Upper lobe of right lung (tissue), 1 donor: Measurements from ENCODE around the gene CYB5D1. TPM values are rescaled to one million over a fixed set of nuclear protein-coding genes. Genes with fewer than 3 reads are reported as not detected.

Experiments
- ATAC-seq: fragments of 200-7000 bp; cut with Tn5 transposase; one replicate; pipeline ENCODE4 v1.9.1; 2020; ENCODE audit warnings: mild to moderate bottlenecking, moderate library complexity
- DNase-seq: peaks from one replicate; pipeline ENCODE4 v3.0.0-alpha.2; 2020
- H3K27ac ChIP-seq: fragments of 200-600 bp; one replicate; pipeline ENCODE4 v1.8.0; 2022
- H3K27me3 ChIP-seq: fragments of 200-600 bp; one replicate; pipeline ENCODE4 v1.8.0; 2022; ENCODE audit warnings: mild to moderate bottlenecking
- H3K36me3 ChIP-seq: fragments of 200-600 bp; one replicate; pipeline ENCODE4 v1.8.0; 2022
- H3K4me1 ChIP-seq: fragments of 200-600 bp; one replicate; pipeline ENCODE4 v1.8.0; 2022
- H3K4me3 ChIP-seq: fragments of 200-600 bp; one replicate; pipeline ENCODE4 v1.8.0; 2022; ENCODE audit warnings: mild to moderate bottlenecking
- H3K9me3 ChIP-seq: fragments of 200-600 bp; one replicate; pipeline ENCODE4 v1.8.0; 2022
- intact Hi-C: fragments of 100-400 bp; cut with DNase I; formaldehyde crosslinking; loops from one replicate; pipeline ENCODE4 v1.11.0; 2022
- total RNA-seq: library from RNA; stranded (reverse); fragmentation: NEBNext Ultra II Directional; extraction: Animal tissue kit (Norgen Biotek cat#: 25700); gene quantifications from one replicate; pipeline ENCODE4 v1.2.1, GENCODE V29; 2021
- TF ChIP-seq, protein P1 (sequence below): fragments of 200-600 bp; IDR thresholded peaks from one replicate; pipeline ENCODE4 v1.8.0; 2022; ENCODE audit warnings: antibody characterized with exemption
- donor health status: DM: no; HTN: yes; CAD: no; lungs with severe emphysema.

Gene CYB5D1
- total RNA-seq, 1 donor from 2014 or later: 7.2 TPM

DNA sequence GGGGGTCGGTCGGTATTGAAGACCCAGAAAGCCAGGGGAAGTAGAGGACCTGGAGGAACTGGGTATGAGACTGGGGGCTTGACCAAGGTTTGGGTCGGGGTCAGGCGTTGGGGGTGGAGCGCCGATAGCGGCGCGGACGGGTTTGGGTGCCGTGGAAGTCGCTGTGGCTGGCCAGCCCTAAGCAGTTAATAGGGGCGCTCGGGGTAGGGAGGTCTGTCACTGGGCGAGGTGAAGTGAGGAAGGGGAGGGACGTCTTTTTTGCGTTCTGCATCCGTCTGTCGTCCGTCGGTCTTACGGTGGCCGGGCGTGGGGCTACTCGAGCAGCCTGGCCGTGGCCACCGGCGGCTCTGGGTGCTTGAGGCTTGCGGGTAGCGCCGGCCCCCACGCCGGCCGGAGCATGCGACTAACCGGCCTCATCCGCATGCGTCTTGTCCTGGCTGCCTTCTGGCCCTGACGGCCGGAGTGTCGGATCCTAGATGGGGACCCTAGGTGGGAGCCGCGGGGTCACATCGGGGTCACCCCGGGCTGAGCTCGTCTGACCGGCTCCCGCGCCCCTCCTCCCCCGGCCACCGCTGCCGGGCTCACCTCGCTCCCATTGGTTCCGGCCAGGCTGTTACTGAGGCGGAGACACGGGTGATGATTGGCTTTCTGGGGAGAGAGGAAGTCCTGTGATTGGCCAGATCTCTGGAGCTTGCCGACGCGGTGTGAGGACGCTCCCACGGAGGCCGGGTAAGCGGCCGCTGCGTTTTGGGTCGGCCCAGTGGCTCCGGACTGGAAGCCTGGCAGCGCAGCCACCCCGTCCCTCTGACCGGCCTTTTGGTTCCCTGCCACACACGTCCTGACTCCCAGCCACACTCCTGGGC is 13.3 kb upstream of the CYB5D1 start:
- ATAC-seq: peak; percentile 77
- intact Hi-C loops: no loop called here
- no peaks in the 10 kb centered on the region for H3K27me3 ChIP-seq
- no peaks in the 10 kb centered on the region for H3K9me3 ChIP-seq
- H3K36me3 ChIP-seq: peaks cover 45% of the 10 kb centered on the region
- peak overlapping the region; percentile 90 for H3K4me3 ChIP-seq
- peak overlapping the region; percentile 97 for H3K27ac ChIP-seq
- TF ChIP-seq, protein P1, sequence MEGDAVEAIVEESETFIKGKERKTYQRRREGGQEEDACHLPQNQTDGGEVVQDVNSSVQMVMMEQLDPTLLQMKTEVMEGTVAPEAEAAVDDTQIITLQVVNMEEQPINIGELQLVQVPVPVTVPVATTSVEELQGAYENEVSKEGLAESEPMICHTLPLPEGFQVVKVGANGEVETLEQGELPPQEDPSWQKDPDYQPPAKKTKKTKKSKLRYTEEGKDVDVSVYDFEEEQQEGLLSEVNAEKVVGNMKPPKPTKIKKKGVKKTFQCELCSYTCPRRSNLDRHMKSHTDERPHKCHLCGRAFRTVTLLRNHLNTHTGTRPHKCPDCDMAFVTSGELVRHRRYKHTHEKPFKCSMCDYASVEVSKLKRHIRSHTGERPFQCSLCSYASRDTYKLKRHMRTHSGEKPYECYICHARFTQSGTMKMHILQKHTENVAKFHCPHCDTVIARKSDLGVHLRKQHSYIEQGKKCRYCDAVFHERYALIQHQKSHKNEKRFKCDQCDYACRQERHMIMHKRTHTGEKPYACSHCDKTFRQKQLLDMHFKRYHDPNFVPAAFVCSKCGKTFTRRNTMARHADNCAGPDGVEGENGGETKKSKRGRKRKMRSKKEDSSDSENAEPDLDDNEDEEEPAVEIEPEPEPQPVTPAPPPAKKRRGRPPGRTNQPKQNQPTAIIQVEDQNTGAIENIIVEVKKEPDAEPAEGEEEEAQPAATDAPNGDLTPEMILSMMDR: no peak
- peaks cover 29% of the 10 kb centered on the region for H3K4me1 ChIP-seq
- peak; percentile 94 for DNase-seq

DNA sequence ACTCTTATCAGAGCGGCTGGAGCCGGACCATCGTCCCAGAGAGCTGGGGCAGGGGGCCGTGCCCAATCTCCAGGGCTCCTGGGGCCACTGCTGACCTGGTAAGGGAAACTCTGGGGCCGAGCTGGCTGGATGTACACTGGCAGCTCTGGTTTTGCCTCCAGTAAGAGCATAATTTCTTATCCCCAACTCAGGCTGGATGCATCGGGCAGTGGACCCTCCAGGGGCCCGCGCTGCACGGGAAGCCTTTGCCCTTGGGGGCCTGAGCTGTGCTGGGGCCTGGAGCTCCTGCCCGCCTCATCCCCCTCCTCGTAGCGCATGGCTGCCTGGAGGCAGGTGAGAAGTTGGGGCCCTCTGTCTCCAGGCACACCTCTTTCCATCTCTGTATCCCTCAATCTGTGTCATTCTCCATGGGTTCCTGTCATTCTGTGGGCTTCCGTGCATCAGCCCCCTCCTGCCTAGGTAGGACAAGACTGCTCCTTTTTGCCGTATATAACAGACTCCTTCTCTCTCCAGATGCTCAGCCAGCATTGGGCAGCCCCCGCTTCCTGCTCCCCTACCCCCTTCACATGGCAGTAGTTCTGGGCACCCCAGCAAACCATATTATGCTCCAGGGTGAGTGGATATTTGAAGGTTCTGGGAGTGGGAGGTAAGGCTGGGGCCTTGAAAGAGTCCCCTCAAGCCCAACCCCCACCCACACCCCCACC is 12.3 kb upstream of the CYB5D1 start:
- DNase-seq: peak; percentile 66
- intact Hi-C loops: no loop called here
- TF ChIP-seq, protein P1: no peak

DNA sequence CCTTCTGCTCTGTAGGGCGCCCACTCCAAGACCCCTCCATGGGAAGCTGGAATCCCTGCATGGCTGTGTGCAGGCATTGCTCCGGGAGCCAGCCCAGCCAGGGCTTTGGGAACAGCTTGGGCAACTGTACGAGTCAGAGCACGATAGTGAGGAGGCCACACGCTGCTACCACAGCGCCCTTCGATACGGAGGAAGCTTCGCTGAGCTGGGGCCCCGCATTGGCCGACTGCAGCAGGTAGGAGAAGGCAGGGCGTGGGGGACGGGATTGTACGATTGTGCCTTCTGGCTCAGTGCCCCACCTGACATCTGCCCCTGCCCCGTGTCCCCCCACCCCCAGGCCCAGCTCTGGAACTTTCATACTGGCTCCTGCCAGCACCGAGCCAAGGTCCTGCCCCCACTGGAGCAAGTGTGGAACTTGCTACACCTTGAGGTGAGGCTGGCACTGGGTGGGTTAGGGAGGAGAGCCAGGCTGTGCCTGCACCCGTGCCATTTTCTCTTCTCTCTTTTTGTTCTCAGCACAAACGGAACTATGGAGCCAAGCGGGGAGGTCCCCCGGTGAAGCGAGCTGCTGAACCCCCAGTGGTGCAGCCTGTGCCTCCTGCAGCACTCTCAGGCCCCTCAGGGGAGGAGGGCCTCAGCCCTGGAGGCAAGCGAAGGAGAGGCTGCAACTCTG is 11.6 kb upstream of the CYB5D1 start:
- DNase-seq (peak; percentile 62), ATAC-seq (no peak)
- Histone ChIP-seq H3K4me1 (peaks cover 13% of the 10 kb centered on the region), H3K9me3 (no peaks in the 10 kb centered on the region), H3K27me3 (no peaks in the 10 kb centered on the region), H3K36me3 (peaks cover 56% of the 10 kb centered on the region), H3K4me3 (no peak overlapping the region), H3K27ac (no peak overlapping the region)
- intact Hi-C loops: no loop called here
- TF ChIP-seq, protein P1: no peak

More for the DNA sequence above, 12.3 kb upstream of the CYB5D1 start:
- H3K27ac ChIP-seq: peak overlapping the region; percentile 97
- no peak for ATAC-seq
- H3K9me3 ChIP-seq: no peaks in the 10 kb centered on the region
- peaks cover 51% of the 10 kb centered on the region for H3K36me3 ChIP-seq
- peak overlapping the region; percentile 90 for H3K4me3 ChIP-seq
- H3K27me3 ChIP-seq: no peaks in the 10 kb centered on the region
- H3K4me1 ChIP-seq: peaks cover 20% of the 10 kb centered on the region

DNA sequence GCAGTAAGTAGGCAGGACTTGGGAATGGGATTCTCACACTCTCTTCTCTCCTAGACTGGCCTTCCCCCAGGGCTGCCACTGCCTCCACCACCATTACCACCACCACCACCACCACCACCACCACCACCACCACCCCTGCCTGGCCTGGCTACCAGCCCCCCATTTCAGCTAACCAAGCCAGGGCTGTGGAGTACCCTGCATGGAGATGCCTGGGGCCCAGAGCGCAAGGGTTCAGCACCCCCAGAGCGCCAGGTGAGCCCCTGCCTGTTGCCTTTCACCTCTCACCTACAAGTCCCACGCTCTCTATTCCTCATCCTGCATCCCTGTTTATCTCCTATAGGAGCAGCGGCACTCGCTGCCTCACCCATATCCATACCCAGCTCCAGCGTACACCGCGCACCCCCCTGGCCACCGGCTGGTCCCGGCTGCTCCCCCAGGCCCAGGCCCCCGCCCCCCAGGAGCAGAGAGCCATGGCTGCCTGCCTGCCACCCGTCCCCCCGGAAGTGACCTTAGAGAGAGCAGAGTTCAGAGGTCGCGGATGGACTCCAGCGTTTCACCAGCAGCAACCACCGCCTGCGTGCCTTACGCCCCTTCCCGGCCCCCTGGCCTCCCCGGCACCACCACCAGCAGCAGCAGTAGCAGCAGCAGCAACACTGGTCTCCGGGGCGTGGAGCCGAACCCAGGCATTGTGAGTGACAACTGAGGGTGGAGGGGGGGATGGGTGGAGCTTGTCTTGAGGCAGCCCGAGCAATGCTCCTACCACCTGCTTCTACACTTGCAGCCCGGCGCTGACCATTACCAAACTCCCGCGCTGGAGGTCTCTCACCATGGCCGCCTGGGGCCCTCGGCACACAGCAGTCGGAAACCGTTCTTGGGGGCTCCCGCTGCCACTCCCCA is 10.8 kb upstream of the CYB5D1 start:
- Histone ChIP-seq H3K36me3 (peaks cover 60% of the 10 kb centered on the region), H3K4me3 (no peak overlapping the region), H3K27ac (no peak overlapping the region), H3K4me1 (peaks cover 13% of the 10 kb centered on the region), H3K27me3 (no peaks in the 10 kb centered on the region), H3K9me3 (no peaks in the 10 kb centered on the region)
- intact Hi-C loops: no loop called here
- TF ChIP-seq, protein P1: no peak
- DNase-seq (peak; percentile 68), ATAC-seq (no peak)

DNA sequence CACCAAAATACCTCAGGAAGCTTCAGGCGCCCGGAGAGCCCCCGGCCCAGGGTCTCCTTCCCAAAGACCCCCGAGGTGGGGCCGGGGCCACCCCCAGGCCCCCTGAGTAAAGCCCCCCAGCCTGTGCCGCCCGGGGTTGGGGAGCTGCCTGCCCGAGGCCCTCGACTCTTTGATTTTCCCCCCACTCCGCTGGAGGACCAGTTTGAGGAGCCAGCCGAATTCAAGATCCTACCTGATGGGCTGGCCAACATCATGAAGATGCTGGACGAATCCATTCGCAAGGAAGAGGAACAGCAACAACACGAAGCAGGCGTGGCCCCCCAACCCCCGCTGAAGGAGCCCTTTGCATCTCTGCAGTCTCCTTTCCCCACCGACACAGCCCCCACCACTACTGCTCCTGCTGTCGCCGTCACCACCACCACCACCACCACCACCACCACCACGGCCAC is 9.6 kb upstream of the CYB5D1 start:
- TF ChIP-seq, protein P1: no peak
- Histone ChIP-seq H3K27me3 (no peaks in the 10 kb centered on the region), H3K27ac (no peak overlapping the region), H3K9me3 (no peaks in the 10 kb centered on the region), H3K4me1 (peaks cover 15% of the 10 kb centered on the region), H3K36me3 (peaks cover 72% of the 10 kb centered on the region), H3K4me3 (no peak overlapping the region)
- no peak for DNase-seq
- intact Hi-C loops: no loop called here
- ATAC-seq: no peak
